D341Med (cell line): ENCODE measurements around the gene STRADB.
"Not testable (repeated sequence)": the region's sequence is repeated elsewhere in the genome, so short reads cannot be mapped to it uniquely, and the experiment has no call there.

Experiments used
- DNase-seq: peaks from one replicate; pipeline ENCODE4 v3.0.0; 2012; ENCODE audit warnings: low spot score

The STRADB gene

DNA sequence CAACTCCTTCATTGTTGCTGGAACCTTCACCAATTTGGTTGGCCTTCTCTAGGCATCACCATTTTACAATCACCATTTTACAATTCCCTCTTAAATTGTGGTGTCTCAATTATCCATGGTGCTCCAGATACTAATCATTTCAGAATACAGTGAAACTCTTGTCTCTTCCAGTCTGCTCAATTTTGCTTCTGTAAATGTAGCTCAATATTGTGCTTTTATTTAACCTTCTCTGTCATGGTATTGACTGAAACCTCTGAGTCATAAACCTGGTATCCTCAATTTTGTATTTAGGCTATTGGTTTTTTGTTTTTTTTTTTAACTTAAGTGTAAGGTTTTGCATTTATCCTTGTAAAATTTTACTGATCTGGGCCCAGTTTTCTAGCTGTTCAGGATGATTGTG lies 16.1 kb downstream of the STRADB start:
- no peak for DNase-seq

DNA sequence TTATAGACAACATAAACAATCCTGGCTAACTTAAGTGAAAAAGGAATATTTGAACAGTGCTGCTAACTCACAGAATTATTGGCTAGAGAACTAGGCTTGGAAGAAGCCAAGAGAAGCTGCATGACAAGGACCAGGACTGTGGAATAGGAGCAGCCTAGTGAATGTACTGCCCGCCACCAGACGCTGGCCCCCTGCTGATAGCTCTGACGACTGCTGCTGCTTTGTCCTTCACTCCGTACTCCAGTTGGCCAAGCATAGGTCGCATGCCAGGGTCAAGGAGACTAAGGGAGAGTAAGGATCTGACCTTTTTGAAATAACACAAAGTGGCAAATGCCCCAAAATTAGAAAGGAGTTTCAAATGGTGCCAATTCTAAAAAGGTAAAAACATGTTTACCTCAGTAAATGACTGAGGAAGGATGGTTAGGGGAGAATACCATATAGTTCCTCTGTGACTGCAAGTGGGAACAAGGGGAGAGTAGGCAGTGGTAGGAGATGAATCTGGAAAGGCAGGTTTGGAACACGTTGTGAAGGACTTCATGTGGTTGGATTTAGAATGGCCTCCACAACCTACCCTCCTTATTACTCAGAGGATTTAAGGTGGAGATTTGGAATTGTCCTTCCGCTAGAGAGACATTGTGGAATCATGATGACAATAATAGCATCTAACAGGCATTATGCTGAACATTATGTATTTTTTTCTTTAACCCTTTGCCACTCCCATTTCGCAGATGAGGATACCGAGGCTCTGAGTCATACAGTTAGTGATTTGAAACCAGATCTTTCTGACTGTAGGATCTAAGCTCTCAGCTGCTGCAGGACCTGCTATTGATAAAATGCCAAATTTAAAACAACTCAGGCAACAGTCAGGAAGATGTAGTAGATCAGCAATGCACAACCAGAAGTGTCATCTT lies 19.5 kb downstream of the STRADB start:
- DNase-seq: no peak

DNA sequence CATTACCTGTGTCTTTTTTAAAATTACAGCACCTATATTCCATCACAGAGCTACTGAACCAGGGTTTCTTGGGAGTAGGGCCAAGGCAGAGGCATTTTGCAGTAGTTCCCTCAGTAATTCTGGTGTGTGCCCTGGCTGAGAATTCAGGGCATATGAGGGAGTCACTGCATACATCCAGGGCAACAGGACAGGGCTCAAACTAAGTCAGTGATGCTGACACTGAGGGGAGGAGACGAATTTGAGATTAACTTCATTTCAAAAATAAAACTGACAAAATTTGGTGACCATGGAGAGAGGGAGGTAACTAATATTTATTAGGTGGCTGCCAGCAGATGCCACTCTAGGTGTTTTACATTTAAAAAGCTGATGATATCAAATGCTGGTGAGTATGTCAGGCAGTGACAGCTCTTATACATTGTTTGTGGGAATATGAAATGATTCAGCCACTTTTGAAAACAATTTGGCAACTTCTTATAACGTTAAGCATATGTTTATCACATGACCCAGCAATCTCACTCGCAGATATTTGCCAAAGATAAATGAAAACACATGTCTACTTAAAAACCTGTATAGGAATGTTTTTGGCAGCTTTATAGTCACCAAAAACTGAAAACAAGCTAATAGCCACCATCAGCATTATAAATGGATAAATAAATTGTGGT lies 20.3 kb downstream of the STRADB start:
- no peak for DNase-seq

DNA sequence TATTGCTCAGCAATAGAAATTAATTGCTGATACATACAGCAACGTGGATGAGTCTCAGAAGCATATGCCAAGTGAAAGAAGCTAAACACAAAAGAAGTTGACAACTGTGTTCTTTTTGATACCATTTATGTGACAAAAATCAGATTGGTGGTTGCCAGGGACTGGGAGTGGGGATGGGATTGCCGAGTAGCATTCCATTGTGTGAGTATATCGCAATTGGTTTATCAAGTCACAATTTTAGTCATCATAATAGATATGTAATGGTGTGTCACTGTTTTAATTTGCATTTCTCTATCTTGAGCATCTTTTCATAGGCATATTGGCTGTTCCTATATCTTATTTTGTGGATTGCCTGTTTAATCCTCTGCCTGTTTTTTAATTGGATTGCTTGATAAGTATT lies 20.9 kb downstream of the STRADB start:
- DNase-seq: no peak

DNA sequence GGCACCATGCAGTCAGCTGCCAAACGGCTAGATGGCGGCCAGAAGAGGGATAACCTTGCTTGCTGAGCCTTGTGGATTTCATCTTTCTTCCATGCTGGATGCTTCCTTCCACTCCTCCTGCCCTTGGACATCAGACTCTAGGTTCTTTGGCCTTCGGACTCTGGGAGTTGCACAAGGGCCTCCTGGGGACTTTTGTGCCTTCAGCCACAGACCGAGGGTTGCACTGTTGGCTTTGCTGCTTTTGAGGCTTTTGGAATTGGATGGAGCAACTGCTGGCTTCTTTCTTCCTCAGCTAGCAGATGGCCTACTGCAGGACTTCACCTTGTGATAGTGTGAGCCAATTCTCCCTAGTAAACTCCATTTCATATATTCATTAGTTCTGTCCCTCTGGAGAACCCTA lies 31.0 kb downstream of the STRADB start:
- DNase-seq: no peak

GRCh38 chr2:201483342-201483741 lies 31.8 kb downstream of the STRADB start:
- DNase-seq: no peak

DNA sequence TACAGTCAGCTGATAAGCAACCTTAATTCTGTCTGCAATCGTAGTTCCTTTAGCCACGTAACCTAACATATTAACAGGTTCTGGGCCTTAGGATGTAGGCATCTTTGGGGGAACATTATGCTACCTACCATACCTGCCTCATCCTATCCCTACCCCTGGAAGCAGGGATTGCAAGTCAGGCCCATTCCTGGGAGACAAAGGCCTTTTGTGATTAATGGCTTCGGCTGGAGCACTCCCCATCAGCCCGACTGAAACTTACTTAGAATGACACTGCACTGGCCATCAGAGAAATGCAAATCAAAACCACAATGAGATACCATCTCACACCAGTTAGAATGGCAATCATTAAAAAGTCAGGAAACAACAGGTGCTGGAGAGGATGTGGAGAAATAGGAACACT lies 32.2 kb downstream of the STRADB start:
- not testable (repeated sequence) for DNase-seq

- DNase-seq: no peak
Observed at GRCh38 chr2:201484805-201485204, 33.3 kb downstream of the STRADB start.

GRCh38 chr2:201490291-201490690 lies 38.8 kb downstream of the STRADB start:
- no peak for DNase-seq

GRCh38 chr2:201496785-201497184 lies 45.2 kb downstream of the STRADB start:
- no peak for DNase-seq

DNA sequence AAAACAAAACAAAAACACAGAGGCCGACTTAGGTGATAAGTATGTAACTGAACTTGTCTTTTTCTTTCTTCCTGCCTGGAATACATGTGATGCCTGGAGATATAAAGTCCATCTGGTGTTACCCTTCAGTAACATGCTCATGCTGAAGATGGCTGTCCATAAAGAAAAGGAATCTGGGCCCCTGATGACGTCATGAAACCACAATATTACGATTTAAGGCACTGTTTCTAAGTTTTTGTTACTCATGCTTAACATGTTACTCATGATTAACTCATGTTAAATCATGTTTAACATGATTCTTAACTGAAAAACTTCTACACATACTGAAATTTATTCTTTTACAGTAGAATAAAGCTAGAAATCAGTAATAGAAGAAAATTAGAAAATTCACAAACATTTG lies 49.0 kb downstream of the STRADB start:
- DNase-seq: no peak

DNA sequence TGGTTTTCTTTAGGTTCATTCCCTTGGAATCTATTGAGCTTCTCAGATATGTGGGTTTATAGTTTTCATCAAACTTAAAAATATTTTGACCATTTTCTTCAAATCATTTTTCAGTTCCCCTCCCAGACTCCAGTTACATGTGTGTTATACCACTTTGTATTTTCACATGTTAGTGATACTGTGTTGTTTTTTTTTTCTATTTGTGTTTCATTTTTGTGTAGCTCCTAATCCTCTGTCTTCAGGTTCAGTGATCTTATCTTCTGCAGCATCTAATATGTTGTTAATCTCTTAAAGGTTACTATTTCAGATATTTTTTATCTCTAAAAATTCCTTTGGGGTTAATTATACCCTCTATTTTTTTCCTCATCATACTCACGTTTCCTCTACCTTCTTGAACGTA lies 51.2 kb downstream of the STRADB start:
- no peak for DNase-seq

- no peak for DNase-seq
Observed at GRCh38 chr2:201507725-201508124, 56.2 kb downstream of the STRADB start.

- no peak for DNase-seq
Observed at GRCh38 chr2:201513271-201513670, 61.7 kb downstream of the STRADB start.

GRCh38 chr2:201515573-201516246 lies 64.2 kb downstream of the STRADB start:
- no peak for DNase-seq

DNA sequence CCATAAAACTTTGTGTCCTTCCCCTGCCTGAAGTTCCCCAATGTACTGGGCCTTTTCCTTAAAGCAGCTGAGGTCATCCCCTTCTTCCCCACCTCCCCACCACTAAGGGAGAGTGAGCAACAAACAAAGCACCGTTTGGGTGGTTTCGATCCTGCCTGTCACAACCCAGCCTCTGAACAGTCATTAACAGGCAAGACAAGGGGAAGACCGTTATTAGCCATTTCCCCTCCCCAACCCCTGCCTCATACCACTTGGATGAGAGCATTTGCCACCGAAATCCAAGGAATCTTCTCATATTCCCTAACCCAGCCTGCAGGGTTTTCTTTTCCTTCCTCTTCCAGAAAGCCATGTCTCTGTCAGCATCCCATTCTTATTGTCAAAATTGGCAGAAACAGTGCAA lies 65.6 kb downstream of the STRADB start:
- no peak for DNase-seq

- DNase-seq: no peak
Observed at GRCh38 chr2:201520201-201520600, 68.7 kb downstream of the STRADB start.

- no peak for DNase-seq
Observed at GRCh38 chr2:201522965-201523364, 71.4 kb downstream of the STRADB start.

DNA sequence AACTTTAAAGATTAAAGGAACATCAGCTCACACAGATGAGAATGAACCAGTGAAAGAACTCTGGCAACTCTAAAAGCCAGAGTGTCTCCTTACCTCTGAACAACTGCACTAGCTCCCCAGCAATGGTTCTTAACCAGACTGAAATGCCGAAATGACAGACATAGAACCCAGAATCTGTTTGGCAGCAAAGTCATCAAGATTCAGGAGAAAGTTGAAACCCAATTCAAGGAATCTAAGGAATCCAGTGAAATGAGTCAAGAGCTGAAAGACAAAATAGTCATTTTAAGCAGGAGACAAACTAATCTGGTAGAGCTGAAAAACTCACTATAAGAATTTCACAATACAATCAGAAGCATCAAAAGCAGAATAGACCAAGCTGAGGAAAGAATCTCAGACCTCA lies 72.0 kb downstream of the STRADB start:
- no peak for DNase-seq
